ENCODE measurements around the gene SLAMF9.
"Not testable (repeated sequence)": the region's sequence is repeated elsewhere in the genome, so short reads cannot be mapped to it uniquely, and the experiment has no call there.

SLAMF9 gene

DNA sequence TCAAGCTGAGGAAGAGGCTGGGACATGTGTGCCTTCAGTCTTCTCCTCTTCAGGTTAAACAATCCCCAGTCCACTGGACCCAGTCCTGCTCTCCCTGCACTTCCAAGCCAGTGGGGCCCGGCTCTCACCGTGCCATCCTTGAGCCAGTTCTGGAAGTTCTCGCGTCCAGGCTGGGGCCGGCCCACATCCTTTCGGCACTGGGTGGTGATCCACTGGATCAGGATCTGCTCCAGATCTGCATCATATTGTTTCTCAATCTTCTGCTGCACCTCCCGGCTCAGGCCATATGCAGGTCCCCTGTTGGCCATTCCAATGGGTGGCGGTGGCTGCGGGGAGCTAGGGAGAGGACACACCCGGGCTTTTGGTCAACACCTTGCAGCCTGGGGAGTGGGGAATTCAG lies 33.8 kb downstream of the SLAMF9 start:
- DNase-seq (ENCODE audit: low spot score) = no peak

DNA sequence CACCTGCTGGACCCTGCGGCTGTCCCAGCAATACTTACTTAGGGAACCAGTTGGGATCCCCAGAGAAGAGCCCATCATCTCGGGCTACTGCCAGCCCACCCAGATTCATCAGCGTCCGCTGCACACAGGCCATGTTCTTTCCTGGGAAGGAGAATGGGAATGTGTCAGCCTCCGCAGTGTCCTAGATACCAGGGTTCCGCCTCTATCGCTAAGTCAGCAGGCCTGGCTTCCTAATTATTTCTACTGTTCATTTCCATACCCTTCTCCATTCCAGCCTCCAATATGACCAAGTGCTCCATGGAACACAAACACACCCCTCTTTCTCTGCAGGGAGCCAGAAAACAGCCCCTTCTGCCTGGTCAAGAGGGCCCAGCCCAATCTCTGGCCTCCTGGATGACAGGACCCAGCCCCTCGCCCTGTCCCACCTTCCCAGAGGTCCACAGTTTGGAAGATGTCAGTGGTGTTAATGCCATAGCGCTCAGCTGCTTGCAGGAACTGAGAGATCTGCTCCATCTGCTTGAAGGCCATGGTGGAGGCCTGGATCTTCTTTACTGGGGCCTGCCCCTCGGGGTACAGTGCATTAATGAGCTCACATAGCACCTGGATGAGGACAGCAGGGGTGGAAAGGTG lies 34.7 kb downstream of the SLAMF9 start:
- DNase-seq (ENCODE audit: low spot score) = no peak

DNA sequence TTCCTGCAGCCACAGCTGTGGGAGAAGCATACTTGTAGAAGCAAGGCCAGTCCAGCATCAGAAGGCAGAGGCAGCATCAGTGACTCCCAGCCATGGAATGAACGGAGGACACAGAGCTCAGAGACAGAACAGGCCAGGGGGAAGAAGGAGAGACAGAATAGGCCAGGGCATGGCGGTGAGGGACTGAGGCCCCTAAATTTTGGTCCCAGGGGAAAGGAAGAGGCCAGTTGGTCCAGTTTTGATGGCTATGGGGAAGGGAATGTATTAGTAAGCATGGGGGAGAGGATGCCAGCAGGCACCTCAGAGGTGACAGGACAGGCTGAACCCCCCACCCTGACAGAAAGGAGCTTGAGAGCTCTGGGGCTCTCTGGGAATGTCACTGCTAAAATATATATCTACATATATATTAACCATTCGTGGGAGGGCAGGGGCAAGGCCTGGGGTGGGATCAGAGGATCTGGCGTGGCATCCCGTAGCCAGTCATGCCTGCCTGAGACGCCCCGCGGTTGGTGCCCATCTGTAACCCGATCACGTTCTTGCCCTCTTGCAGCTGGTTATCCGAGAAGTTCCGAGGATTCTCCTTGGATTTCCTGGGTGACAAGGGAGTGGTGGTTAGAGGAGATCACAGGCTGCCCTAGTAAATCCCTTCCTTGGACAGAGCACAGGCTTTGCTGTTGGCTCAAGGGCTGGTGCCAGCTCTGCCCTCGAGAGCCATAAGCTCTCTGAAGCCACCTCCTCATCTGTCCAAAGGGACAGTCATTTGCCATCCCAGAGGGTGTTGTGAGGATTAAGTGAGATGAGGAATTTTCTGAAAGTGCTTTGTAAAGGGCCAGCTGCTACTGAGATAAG lies 35.5 kb downstream of the SLAMF9 start:
- no peak for DNase-seq (ENCODE audit: low spot score)

DNA sequence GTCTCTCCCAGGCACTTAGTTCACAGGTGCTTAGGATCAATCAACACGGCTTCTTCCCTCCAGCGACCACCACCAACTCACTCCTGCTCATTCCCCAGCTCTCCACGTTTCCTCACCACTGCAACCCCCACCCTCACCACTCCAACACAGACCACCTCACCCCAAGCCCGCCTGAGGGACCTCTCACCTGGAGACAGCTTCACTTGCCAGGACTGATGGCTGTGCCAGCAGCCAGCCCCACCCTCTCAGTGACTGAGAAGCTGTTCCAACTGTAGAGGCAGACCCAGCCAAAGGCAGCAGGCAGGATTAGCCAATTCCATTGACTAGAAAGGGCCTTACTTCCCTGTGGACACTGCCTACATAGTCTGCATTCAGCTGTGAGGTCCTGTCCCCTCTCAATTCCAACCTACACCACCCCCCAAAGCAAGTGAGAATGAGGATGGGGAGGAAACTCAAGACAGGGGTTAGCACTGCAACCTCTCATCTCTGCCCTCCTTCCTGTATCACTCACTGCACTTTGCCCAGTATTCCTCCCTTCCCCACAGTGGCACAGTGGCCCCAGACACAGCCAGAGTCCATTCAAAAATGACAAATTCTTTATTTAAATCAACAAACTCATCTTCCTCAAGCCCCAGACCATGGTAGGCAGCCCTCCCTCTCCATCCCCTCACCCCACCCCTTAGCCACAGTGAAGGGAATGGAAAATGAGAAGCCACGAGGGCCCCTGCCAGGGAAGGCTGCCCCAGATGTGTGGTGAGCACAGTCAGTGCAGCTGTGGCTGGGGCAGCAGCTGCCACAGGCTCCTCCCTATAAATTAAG lies 36.3 kb downstream of the SLAMF9 start:
- DNase-seq (ENCODE audit: low spot score) = no peak

DNA sequence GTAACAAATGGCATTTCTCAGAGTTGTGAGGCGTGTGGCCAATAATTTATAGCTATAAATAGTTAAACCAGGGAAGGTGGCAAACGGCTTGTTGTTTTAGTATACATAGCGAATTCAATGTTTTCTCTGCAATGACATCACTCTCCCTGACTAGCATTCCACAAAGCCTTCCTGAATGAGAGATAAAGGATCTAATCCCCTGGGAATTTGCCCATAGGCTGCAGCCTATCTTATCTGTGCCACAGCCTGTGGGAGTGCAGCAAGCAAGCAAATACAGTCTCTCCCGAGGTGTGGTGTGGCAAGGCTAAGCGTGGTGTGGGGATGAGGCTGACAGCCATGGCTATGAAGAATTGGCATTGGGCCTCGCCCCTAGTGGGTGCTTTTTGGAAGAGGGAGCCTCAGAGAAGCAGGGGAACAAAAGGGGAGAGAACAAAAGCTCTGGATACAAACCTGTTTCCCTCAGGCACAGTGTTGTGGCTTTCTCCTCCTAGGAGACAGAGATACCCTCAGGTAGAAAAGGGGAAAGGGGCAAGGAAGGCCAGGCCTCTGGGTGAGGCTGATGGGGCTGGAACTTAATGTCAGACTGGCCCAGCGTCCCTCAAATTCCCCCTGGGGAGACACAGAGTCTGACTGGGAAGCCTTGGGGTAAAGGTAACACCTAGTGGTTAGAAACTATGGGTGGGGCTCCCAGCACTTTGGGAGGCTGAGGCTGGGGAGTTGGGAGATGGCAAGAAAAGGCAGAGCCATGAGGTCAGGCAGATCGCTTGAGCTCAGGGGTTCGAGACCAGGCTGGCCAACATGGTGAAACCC lies 37.6 kb downstream of the SLAMF9 start:
- peak; percentile 52 for DNase-seq (ENCODE audit: low spot score)

DNA sequence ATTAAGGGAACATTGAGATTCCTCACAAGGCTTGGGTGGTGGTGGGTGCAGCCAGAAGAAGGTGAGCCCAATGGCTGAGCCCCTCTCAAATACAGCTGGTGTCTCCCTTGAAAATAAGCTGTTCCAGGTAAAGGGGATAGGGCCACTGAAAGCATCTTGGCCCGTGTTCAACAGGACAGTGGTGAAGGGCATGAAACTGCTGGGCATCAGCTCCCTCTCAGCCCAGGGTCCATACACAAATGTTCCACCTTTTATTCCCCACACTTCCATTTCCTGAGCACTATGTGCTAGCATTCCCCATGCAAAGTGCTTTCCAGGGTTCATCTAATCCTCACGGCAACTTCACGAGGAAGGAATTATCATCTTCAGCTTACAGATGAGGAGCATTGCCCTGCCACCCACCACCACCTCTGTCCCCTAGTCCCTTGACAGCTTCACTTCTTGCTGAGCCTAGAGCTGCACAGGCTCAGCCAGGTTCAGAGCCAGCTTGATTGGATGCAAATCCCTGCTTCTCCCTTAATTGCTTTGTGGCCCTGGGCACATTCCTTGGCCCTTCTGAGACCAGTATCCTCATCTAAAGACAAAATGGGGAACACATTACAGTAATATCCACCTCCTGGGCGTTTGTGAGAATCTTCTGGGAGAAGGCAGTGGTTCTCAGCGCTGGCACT lies 38.3 kb downstream of the SLAMF9 start:
- no peak for DNase-seq (ENCODE audit: low spot score)

DNA sequence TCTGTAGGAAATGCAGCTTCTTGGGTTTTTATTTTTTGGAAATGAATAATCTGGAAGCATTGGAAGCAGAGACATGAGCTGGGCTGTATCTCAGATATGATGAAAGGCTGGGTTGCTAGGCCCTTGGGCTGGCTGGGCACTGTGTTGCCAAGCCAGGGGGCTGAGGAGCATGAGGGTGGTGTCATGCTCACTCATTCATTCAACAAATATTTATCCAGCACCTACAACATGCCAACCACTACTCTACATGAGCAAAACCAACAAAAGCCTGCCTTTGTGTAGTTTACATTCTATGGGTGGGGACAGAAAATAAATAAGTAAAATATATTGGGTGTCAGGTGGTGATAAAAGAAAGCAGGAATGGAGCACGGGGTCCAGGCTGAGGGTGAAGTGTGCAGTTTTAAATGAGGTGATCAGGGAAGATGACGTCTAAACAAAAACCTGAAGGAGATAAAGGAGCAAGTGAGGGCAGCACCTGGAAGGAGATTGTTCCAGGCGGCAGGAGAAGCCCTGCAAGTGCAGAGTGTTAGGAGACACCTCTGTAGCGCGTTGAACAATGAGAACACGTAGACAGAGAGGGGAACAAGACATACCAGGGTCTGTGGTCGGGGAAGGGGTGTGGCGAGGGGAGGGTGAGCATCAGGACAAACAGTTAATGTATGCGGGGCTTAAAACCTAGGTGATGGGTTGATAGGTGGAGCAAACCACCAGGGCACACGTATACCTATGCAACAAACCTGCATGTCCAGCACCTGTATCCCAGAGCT lies 39.6 kb downstream of the SLAMF9 start:
- no peak for DNase-seq (ENCODE audit: low spot score)

DNA sequence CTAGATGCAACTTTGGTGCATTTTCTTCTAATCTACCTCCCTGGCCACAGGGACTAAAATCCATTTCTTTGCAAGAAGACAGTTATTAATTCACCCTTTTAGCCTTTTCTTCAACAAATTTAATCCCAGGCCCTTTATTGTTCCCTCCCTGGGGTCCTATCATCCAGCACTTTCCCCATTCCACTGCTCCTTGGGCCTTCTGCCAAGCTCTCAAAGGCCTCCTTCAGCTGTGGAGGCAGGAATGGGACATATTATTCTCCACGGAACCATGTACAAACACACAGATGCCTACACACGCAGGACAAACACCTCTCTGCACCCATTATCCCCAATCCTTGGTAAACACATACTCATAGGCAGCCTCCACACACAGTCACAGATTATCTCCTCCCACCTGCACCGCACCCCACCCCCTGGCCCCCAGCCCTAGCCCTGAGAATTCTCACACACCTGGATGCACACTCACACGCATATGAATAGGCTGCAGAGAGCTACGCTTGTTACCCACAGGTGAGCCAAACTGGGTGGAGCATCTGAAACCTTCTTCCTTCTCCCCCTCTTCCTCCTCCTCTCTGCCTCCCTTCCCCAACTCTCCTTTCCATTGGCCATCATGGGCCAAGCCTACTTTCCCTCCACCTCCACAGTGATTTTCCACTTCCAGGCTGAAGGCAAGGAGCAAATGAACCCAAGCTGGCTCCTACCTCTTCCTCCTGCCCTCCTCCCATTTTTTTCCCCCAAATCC lies 40.4 kb downstream of the SLAMF9 start:
- DNase-seq (ENCODE audit: low spot score) = no peak

DNA sequence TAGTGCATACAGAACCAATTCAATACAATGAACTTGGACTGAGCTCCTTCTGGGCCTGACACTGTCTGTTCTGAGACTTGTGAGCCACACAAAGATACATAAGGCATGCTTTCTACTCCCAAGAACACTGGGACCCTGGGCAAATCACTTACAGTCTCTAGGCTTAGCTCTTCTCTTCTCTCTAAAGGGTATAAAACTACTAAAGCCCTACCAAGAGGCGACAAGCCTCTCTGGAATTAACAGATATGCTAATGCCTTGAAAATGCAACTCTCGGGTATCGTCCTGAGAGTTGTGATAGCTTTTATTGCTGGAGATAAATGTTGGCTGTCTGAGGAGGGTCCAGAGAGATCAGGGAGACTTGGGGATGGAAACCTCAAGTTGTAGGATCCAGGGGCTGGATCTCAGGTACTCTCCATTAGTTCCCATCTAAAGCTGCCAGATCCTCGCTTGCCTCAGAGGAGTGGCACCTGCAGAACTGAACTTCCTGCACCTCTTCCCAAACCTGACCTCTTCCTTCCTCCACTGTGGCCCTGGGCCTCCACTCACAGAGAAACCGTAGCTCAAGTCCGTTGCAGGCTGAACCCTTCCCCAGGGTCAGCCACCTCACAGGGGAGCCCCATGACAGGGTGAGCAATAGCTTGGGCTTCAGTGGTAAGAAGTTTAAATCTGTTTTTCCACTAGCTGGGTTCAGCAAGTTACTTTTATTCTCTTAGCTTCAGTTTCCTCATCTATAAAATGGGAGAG lies 42.5 kb downstream of the SLAMF9 start:
- DNase-seq (ENCODE audit: low spot score) = no peak

DNA sequence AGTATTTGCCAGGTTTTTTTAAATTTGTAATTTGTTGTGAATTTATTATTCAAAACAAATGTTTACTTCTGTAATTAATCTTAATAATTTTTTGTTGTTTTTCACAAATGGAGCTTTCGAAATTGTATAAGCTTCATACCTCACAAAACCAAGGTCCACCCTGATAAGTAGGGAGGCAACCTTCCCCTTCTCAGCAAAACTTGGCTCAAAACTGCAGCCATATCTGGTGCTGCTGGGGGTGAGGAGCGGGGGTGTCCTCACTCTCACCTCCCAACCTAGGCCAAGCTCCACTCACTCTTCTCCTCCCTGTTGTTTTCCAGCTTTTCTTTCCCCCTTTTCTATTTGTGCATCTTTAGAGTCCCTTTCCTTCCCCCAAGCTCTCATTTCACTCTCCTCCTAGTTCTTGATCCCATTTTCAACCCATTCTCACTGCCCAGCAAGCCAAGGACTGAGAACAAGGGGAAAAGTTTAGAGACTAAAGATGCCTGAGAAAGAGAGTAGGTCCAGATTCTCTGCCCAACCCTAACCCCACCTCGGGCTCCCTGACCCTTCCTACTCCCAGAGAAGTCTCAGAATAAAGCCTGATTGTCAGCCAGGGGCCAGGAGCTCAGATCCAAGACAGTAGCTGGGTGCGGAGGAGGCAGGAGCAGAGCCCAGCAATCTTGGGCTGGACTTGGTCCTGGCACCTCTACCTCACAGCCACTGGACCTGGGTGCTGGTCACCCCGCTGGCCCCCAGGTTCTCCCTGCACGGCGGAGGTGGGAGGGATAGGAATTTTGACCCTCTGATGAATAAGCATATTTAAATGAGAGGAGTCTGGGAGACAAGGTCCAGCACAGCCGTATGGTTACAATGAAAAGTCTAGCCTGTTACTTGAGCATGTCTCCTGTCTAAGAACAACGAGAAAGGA lies 45.8 kb downstream of the SLAMF9 start:
- DNase-seq (ENCODE audit: low spot score) = no peak

DNA sequence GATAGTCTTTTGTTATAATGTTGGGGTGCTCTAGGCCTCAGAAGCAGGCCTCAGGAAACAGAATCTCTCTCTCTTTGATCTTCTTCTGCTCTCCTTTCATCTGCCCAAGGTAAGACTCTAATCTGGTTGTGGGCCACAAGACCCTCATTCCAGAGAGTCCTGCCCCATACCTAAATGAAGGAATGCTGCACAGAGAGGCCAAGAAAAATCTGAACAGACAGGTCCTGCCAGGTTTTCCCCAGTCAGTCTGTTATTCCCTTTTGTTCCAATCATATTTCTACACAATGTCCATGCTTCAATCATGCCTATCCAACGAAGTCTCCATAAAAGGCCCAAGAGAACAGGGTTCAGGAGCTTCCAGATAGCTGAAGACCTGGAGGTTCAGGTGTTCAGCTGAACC lies 47.1 kb downstream of the SLAMF9 start:
- DNase-seq (ENCODE audit: low spot score) = no peak

DNA sequence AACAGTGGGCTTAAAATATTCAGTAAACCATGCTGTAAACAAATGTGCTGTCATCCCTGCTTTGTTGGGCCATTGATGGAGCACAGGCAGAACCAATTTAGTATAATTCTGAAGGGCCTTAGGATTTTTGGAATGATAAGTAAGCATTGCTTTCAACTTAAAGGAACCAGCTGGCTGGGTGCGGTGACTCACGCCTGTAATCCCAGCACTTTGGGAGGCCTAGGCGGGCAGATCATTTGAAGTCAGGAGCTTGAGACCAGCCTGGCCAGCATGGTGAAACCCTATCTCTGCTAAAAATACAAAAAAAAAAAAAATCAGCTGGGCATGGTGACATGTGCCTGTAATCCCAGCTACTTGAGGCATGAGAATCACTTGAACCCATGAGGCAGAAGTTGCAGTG lies 50.0 kb downstream of the SLAMF9 start:
- DNase-seq (ENCODE audit: low spot score) = not testable (repeated sequence)

DNA sequence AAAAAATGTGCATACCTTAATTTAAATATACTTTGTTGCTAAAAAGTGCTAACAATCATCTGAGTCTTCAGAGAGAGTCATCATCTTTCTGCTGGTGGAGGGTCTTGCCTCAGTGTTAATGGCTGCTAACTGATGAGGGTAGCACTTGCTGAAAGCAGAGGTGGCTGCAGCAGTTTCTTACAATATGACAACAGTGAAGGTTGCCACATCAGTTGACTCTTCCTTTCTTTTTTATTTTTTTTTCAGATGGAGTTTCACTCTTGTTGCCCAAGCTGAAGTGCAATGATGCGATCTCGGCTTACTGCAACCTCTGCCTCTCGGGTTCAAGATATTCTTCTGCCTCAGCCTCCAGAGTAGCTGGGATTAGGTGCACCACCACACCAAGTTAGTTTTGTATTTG lies 51.5 kb downstream of the SLAMF9 start:
- DNase-seq (ENCODE audit: low spot score) = no peak
